Mucosa of stomach (tissue), 1 donor: ENCODE results near the gene SERPINA6.
"Not testable (repeated sequence)": the region's sequence is repeated elsewhere in the genome, so short reads cannot be mapped to it uniquely, and the experiment has no call there.

Source experiments
- H3K27me3 ChIP-seq: one replicate; pipeline ENCODE4 v1.7.0; 2013; ENCODE audit warnings: mild to moderate bottlenecking, low read length; ENCODE audit not compliant: control insufficient read depth, insufficient read depth
- H3K36me3 ChIP-seq: one replicate; pipeline ENCODE4 v1.7.0; 2013; ENCODE audit warnings: low read length; ENCODE audit not compliant: control insufficient read depth, insufficient read depth
- H3K4me1 ChIP-seq: one replicate; pipeline ENCODE4 v1.7.0; 2013; ENCODE audit warnings: mild to moderate bottlenecking, low read length; ENCODE audit not compliant: control insufficient read depth, insufficient read depth
- H3K4me3 ChIP-seq: one replicate; pipeline ENCODE4 v1.7.0; 2013; ENCODE audit warnings: low read length
- H3K9ac ChIP-seq: one replicate; pipeline ENCODE4 v1.7.0; 2013; ENCODE audit warnings: mild to moderate bottlenecking, low read length, moderate library complexity
- H3K9me3 ChIP-seq: one replicate; pipeline ENCODE4 v1.7.0; 2013; ENCODE audit warnings: mild to moderate bottlenecking, low read length, moderate library complexity; ENCODE audit not compliant: control insufficient read depth
- donor health status: Pancreatic carcinoma.

The SERPINA6 gene

DNA sequence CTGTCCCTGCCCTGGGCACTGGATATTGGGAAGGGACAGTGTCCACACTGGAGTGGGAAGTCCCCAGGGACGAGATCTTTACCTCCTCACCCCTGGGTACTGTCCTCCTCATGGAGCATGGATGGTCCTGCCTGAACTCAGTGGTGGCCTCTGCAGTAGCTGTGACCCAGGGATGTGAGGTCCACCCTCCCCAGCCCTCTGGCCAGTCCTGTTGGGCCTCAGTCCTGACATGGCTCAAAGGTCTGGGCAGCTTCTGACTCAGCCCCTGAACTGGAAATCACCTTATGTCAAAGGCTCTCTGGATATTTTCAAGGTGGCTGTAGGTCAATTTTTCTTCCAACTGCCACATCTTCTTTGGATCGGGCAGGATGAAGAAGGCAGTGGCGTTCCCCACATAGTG lies 40.9 kb upstream of the SERPINA6 start:
- Histone ChIP-seq H3K27me3 (no peaks in the 10 kb centered on the region), H3K9ac (no peak overlapping the region), H3K4me1 (peaks cover 6% of the 10 kb centered on the region), H3K4me3 (no peak overlapping the region), H3K9me3 (no peaks in the 10 kb centered on the region), H3K36me3 (no peaks in the 10 kb centered on the region)

DNA sequence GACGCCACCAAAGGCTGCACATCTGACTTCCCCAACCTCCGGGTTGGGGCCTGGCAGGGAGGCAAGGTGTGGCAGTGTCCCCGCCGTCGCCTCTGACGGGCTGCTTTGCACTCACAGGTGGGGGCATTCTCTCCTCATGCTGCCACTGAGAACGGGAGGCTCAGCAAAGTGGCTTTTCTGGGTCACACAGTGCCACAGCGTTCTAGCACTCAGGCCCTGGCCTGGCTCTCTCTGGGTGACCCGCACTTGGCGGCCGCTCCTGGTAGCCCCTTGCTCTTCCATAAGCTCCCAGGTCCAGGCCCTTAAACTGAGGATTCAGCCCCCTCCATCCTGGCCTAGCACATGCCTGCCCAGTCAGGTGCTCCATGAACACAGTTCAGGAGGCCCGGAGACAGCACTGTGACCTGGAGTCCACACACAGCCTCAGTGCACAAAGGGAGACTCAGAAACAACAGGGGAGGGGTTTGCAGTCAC lies 40.1 kb upstream of the SERPINA6 start:
- H3K4me3 ChIP-seq, result no peak overlapping the region
- H3K36me3 ChIP-seq, result no peaks in the 10 kb centered on the region
- no peaks in the 10 kb centered on the region for H3K27me3 ChIP-seq
- H3K9me3 ChIP-seq, result no peaks in the 10 kb centered on the region
- H3K9ac ChIP-seq, result no peak overlapping the region
- peaks cover 6% of the 10 kb centered on the region for H3K4me1 ChIP-seq

DNA sequence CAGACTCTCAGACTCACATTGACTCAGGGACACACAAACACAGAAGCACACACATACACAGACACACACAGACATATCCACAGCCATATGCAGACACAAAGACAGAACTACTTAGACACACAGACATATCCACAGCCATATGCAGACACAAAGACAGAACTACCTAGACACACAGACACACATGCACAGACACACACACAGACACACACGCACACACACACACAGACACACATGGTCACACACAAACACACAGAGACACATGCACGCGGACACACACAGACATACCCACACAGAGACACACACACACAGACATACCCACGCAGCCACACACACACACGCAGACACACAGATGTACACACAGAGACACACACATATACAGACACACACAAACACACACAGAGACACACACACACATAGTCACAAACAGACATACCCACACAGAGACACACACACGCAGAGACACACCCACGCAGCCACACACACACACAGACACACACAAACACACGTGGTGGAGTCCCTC lies 39.5 kb upstream of the SERPINA6 start:
- H3K4me3 ChIP-seq, result no peak overlapping the region
- H3K27me3 ChIP-seq, result no peaks in the 10 kb centered on the region
- no peaks in the 10 kb centered on the region for H3K9me3 ChIP-seq
- peaks cover 6% of the 10 kb centered on the region for H3K4me1 ChIP-seq
- H3K36me3 ChIP-seq, result no peaks in the 10 kb centered on the region
- H3K9ac ChIP-seq, result no peak overlapping the region

DNA sequence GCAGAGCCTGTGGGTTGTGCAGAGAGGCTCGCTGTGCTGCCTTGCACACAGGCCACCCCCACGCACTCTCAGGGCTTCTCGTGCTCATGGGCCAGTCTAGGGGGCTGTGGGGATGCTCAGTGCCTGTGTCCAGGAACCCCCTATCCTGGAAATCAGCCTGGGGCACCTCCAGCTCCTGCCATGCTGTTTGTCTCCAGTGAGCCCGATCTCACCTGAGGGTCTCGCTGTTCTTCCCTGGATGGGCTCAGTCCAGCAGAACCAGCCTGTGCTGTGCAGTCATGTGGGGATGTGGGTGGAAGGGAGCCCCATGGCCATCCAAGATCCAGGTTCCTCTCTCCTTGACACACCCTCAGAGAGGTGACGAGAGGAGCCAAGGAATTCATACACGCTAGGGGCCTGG lies 38.5 kb upstream of the SERPINA6 start:
- Histone ChIP-seq H3K4me3 (no peak overlapping the region), H3K27me3 (no peaks in the 10 kb centered on the region), H3K9ac (no peak overlapping the region), H3K4me1 (peaks cover under 1% of the 10 kb centered on the region), H3K9me3 (no peaks in the 10 kb centered on the region), H3K36me3 (no peaks in the 10 kb centered on the region)

DNA sequence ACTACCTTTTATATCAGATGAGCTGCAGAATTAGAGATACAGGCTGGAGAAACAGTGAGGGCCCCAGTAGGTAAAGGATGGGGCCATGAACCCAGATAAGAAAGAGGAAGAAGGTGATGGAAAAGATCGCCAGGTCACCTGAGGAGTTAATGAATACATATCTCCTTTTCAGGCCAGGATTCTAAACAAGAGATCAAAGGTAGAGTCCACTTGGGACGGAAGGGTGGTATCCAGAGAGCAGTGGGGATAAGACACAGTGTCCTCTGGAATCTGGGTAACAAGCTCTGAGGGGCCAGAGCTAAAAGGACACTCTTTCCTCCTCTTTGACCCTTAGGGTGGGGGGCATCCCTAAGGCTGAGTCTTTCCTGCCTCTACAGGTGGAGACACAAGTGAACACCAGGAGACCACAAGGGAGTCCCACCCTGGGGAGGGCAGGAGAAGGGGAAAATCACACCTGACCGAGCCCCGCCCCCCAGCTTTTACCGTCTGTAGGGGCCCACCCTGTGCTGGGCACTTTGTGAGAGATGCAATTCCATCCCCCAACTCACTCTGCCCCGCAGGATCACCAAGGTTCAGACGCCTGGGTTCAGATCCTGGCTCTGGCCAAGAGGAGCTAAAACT lies 37.9 kb upstream of the SERPINA6 start:
- Histone ChIP-seq H3K36me3 (no peaks in the 10 kb centered on the region), H3K4me3 (no peak overlapping the region), H3K4me1 (no peaks in the 10 kb centered on the region), H3K9ac (no peak overlapping the region), H3K27me3 (no peaks in the 10 kb centered on the region), H3K9me3 (no peaks in the 10 kb centered on the region)

DNA sequence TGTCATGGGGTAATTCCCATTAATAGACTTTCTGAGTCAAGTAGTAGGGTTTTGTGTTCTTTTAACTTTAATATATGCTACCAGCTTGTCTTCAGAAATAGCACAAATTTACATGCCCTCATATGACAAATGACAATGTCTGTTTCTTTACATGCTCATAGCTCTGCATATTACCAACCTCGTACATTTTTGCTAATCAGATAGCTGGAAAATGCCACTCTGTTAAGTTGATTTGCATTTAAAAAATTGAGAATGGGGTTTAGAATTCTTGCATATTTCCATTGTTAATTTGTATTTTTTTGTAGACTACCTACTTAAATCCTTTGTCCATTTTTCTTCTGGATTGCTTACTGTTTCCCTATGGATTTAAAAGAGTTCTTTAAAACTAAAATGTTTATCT lies 34.0 kb upstream of the SERPINA6 start:
- H3K9ac ChIP-seq, result no peak overlapping the region
- H3K9me3 ChIP-seq, result no peaks in the 10 kb centered on the region
- no peak overlapping the region for H3K4me3 ChIP-seq
- H3K4me1 ChIP-seq, result no peaks in the 10 kb centered on the region
- no peaks in the 10 kb centered on the region for H3K27me3 ChIP-seq
- H3K36me3 ChIP-seq, result no peaks in the 10 kb centered on the region

DNA sequence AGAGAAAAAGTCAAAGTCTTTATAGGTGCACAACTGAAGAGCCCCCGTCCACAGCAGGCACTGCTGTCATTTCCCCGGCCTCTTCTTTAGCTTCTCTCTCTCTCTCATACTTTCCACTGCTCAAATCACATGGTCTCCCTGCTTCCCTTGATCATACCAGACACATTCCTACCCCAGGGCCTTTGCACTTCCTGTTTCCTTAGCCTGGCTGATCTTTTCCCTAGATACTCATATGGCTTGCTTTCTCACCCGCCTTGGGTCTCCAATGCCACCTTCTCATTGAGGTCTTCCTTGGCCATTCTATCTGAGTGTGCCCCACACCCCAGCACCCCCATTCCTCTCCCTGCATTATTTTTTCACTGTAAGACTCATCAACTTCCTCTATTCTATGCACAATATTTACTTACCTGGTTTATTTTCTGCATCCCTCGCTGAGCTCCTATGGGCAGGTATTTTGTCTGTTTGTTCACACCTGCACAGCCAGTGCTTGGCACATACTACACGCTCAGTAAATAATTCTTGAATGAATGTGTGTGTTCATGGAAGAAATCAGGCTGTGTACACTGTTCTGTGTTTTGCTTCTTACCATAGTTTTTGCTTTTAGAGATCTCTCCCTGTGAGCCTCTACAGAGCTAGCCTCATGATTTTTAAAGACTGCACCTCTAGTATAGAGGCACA lies 33.4 kb upstream of the SERPINA6 start:
- Histone ChIP-seq H3K27me3 (no peaks in the 10 kb centered on the region), H3K9me3 (no peaks in the 10 kb centered on the region)

DNA sequence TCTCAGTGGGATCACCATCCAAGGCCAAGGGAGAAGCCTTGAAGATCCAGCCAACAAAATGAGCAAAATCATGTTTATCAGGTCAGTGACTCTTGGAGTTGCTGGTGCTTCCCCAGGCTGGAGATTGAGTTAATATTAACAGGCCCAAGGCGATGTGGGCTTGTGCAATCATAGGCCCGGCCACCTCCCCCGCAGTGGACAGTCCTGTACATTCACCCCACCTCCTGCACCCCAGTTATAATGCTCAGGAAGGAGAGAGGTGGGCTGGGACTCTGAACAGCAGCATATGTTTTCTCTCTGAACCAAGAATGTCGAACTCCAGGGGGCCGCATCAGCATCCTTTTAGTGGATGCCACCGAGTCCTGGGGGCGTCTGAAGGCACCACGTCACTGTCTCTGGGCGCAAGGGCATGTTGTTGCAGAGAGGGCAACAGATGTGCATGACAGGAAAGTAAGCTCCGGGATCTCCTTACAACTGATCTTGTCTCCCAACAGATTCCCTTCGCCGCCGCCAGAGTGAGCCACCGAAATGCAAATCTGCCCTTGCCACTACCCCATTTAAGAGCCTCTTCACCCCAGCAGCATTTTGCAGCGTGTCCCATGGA lies 32.2 kb upstream of the SERPINA6 start:
- Histone ChIP-seq H3K9ac (no peak overlapping the region), H3K4me3 (no peak overlapping the region), H3K4me1 (no peaks in the 10 kb centered on the region), H3K9me3 (no peaks in the 10 kb centered on the region), H3K36me3 (no peaks in the 10 kb centered on the region), H3K27me3 (no peaks in the 10 kb centered on the region)

More for the DNA sequence above, 33.4 kb upstream of the SERPINA6 start:
- Histone ChIP-seq H3K4me3 (no peak overlapping the region), H3K36me3 (no peaks in the 10 kb centered on the region), H3K9ac (no peak overlapping the region), H3K4me1 (no peaks in the 10 kb centered on the region)

DNA sequence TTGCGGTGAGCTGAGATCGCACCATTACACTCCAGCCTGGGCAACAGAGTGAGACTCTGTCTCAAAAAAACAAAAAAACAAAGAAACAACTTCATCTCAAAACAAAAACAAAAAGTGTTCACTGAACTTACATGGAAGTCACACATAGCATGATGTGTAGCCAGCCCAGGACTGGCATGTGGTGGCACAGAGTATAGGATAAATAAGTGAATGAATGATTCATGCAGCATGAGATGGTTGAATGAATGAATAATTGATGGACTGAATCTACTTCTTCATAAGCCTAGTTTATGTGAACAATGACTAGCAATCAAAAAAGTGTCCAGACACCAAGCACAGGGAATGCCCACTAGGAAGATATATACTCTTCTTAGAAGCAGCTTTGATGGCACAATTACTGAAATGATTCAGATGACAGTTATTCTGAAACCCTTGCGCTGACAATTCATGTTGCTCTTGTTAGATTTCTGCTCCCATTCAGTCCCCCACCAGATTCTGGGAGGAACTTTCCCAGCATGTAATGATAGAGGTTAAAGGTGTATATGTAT lies 31.6 kb upstream of the SERPINA6 start:
- H3K4me3 ChIP-seq, result no peak overlapping the region

DNA sequence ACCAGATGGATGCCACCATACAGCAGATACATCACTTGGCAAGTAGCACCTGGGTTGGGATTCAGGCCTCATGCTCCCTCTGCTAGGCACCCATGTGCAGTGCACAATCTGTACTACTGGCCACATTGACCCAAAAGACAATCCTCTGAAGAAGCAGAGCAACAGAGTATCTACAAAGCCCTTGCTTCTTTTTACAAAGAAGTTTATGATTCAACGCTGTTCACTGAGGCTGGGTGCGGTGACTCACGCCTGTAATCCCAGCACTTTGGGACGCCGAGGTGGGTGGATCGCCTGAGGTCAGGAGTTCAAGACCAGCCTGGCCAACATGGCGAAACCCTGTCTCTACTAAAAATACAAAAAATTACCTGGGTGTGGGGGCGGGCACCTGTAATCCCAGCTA lies 31.1 kb upstream of the SERPINA6 start:
- H3K27me3 ChIP-seq, H3K9me3 ChIP-seq, H3K4me1 ChIP-seq, H3K9ac ChIP-seq, H3K36me3 ChIP-seq, H3K4me3 ChIP-seq: not testable (repeated sequence)

More for the DNA sequence above, 31.6 kb upstream of the SERPINA6 start:
- no peaks in the 10 kb centered on the region for H3K27me3 ChIP-seq
- no peaks in the 10 kb centered on the region for H3K9me3 ChIP-seq
- no peak overlapping the region for H3K9ac ChIP-seq
- no peaks in the 10 kb centered on the region for H3K36me3 ChIP-seq
- no peaks in the 10 kb centered on the region for H3K4me1 ChIP-seq

DNA sequence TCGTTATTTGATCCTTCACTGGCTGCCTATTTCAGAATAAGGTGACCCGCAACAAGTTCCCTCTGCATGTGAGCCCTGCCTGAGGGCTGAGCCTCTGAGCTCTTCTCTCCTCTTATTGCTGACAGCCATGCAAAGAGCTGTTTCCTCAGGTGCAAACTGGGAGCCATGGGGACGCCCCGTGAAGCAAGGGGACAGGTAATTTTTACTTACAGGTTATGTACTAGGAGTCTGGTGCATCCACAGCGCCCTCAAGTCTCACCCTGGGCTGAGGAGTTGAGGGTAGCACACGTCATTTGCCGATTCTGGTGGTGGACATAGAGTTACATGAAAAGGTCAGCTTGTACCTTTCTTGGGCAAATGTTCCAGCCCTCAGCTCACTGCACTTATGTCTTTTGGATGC lies 26.1 kb upstream of the SERPINA6 start:
- no peaks in the 10 kb centered on the region for H3K4me1 ChIP-seq
- no peaks in the 10 kb centered on the region for H3K36me3 ChIP-seq
- H3K4me3 ChIP-seq, result no peak overlapping the region
- no peaks in the 10 kb centered on the region for H3K27me3 ChIP-seq
- no peak overlapping the region for H3K9ac ChIP-seq
- H3K9me3 ChIP-seq, result no peaks in the 10 kb centered on the region

DNA sequence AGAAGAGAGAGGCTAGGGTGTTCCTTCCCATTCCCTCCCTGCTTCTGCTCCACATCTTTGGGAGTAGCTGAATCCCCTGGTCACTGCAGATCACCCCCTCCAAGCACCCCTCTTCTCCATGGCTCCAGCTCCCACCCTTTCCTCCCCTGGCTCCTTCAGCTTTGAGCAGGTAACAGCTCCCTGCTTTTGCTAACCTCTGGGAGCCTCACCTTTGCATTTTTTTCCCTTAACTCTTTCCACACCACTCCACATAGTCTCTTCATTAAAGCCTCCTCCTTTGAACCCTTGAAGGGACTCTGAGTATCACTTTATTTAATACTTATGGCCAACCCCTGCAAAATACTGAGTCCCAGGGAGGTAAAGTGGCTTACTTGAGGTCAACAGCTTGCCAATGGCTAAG lies 25.7 kb upstream of the SERPINA6 start:
- no peaks in the 10 kb centered on the region for H3K36me3 ChIP-seq
- H3K9me3 ChIP-seq, result no peaks in the 10 kb centered on the region
- no peak overlapping the region for H3K4me3 ChIP-seq
- H3K27me3 ChIP-seq, result no peaks in the 10 kb centered on the region
- H3K9ac ChIP-seq, result no peak overlapping the region
- H3K4me1 ChIP-seq, result no peaks in the 10 kb centered on the region
